GM12878 (cell line): ENCODE data around the gene SETBP1. TPM values are rescaled to one million over a fixed set of nuclear protein-coding genes. Genes with fewer than 3 reads are reported as not detected.

Experiments used
- ATAC-seq: fragments of 200-7000 bp; cut with Tn5 transposase; 3 replicates; pipeline ENCODE4 v1.9.1; 2020; ENCODE audit warnings: mild to moderate bottlenecking, moderate library complexity
- BruUV-seq: library from RNA; stranded (reverse); fragments of 400-500 nt; replicated peaks from 2 replicates; lab custom pipeline; 2021; lab: Mats Ljungman, UMichigan
- CTCF ChIA-PET: fragments of 300-600 bp; sonication (Branson Sonifier 250); formaldehyde crosslinking; extraction: SDS; loops from one replicate; lab custom pipeline; 2021; ENCODE audit warnings: inconsistent platforms; lab: Yijun Ruan, JAX
- POLR2A ChIA-PET: fragments of 350-600 bp; formaldehyde crosslinking; extraction: SDS; loops from one replicate; lab custom pipeline; 2021; ENCODE audit warnings: inconsistent platforms; lab: Charles Lee
- RAD21 ChIA-PET: fragments of 300-600 bp; sonication (Branson Sonifier 250); formaldehyde crosslinking; loops from one replicate; lab custom pipeline; 2023; ENCODE audit warnings: antibody characterized with exemption; ENCODE audit not compliant: unreplicated experiment; lab: Charles Lee
- SMC1A ChIA-PET: fragments of 300-600 bp; sonication (Branson Sonifier 250); formaldehyde crosslinking; loops from one replicate; lab custom pipeline; 2023; ENCODE audit not compliant: unreplicated experiment, uncharacterized antibody; lab: Charles Lee
- DNase-seq: peaks from one replicate; pipeline ENCODE4 v3.0.0-alpha.2; 2011; ENCODE audit warnings: low read depth, low spot score
- FAIRE-seq: peaks from 3 replicates; lab custom pipeline; 2011; peaks lifted over from hg19 to GRCh38; lab: Jason Lieb, UNC
- H2AFZ ChIP-seq: 2 replicates; pipeline ENCODE4 v1.6.0; 2011; ENCODE audit warnings: low read depth, low read length, control low read depth; ENCODE audit not compliant: control insufficient read depth
- H3K27ac ChIP-seq: 2 replicates; pipeline ENCODE4 v1.5.1; 2011; ENCODE audit warnings: control low read depth; ENCODE audit not compliant: control insufficient read depth, insufficient read depth
- H3K27me3 ChIP-seq, 2 experiments: replicated peaks in 1 of 2; 2 replicates each; pipeline versions ENCODE4 v1.6.0 to v1.6.1; 2011; ENCODE audit warnings: low read length in 1 of 2; ENCODE audit not compliant: control insufficient read depth in 2 of 2, insufficient read depth in 2 of 2
- H3K36me3 ChIP-seq, 2 experiments: 2 replicates each; pipeline ENCODE4 v1.5.1; 2011; ENCODE audit warnings: low read length in 1 of 2; ENCODE audit not compliant: control insufficient read depth in 2 of 2, insufficient read depth in 2 of 2
- H3K4me1 ChIP-seq: 2 replicates; pipeline ENCODE4 v1.6.1; 2011; ENCODE audit warnings: mild to moderate bottlenecking, low read length, moderate library complexity, mixed read lengths; ENCODE audit not compliant: control insufficient read depth, insufficient read depth
- H3K4me2 ChIP-seq: 2 replicates; pipeline ENCODE4 v1.6.0; 2011; ENCODE audit warnings: control low read depth; ENCODE audit not compliant: control insufficient read depth, insufficient read depth
- H3K4me3 ChIP-seq: fragments of 200-600 bp; sonication (generic); 2 replicates; pipeline ENCODE4 v1.5.1; 2016
- H3K79me2 ChIP-seq: 2 replicates; pipeline ENCODE4 v1.6.0; 2011; ENCODE audit warnings: low read length; ENCODE audit not compliant: control insufficient read depth, insufficient read depth
- H3K9ac ChIP-seq: 2 replicates; pipeline ENCODE4 v1.8.0; 2011; ENCODE audit warnings: low read length, control low read depth, mixed read lengths; ENCODE audit not compliant: control insufficient read depth, insufficient read depth
- H3K9me3 ChIP-seq: replicated peaks from 3 replicates; pipeline ENCODE4 v1.5.1; 2011; ENCODE audit warnings: mild to moderate bottlenecking, low read length; ENCODE audit not compliant: control insufficient read depth, insufficient read depth
- H4K20me1 ChIP-seq: 2 replicates; pipeline ENCODE4 v1.6.0; 2011; ENCODE audit not compliant: control insufficient read depth, insufficient read depth
- BACH1 ChIP-seq: fragments of 450-650 bp; IDR thresholded peaks from 2 replicates; pipeline ENCODE4 v1.6.1; 2017; ENCODE audit warnings: mild to moderate bottlenecking, borderline replicate concordance
- BHLHE40 ChIP-seq, 2 experiments: fragments of 450-650 bp in 1 of 2; IDR thresholded peaks; 2 replicates each; pipeline ENCODE4 v1.6.1; 2011 to 2017; ENCODE audit warnings: low read depth in 2 of 2, borderline replicate concordance in 1 of 2, improper control_type of control experiment in 1 of 2, low read length in 1 of 2, mild to moderate bottlenecking in 1 of 2
- BMI1 ChIP-seq: fragments of 450-650 bp; IDR thresholded peaks from 2 replicates; pipeline ENCODE4 v1.6.1; 2016; ENCODE audit warnings: mild to moderate bottlenecking, moderate library complexity, borderline replicate concordance
- CBFB ChIP-seq: IDR thresholded peaks from 2 replicates; pipeline ENCODE4 v1.6.1; 2016; ENCODE audit warnings: antibody characterized with exemption, low read depth
- EGR1 ChIP-seq, 2 experiments: IDR thresholded peaks; 1 replicate in 1 of 2; 2 replicates in 1 of 2; pipeline ENCODE4 v1.6.1; 2011 to 2012; ENCODE audit warnings: low read depth in 2 of 2, low read length in 2 of 2, borderline replicate concordance in 1 of 2, mild to moderate bottlenecking in 1 of 2, moderate library complexity in 1 of 2
- FOXM1 ChIP-seq: IDR thresholded peaks from 2 replicates; pipeline ENCODE4 v1.6.1; 2012; ENCODE audit warnings: low read depth, mild to moderate bottlenecking, inconsistent platforms, low read length, moderate library complexity
- MYC ChIP-seq: IDR thresholded peaks from 2 replicates; pipeline ENCODE4 v1.6.1; 2011; ENCODE audit warnings: mild to moderate bottlenecking, low read length, moderate library complexity, inconsistent platforms; ENCODE audit not compliant: insufficient read depth, insufficient replicate concordance, insufficient read length, severe bottlenecking
- NFYB ChIP-seq: IDR thresholded peaks from 2 replicates; pipeline ENCODE4 v1.6.1; 2011; ENCODE audit warnings: low read depth, mild to moderate bottlenecking, low read length, improper control_type of control experiment, moderate library complexity; ENCODE audit not compliant: insufficient read depth
- NKRF ChIP-seq: fragments of 450-650 bp; conservative IDR thresholded peaks from 2 replicates; pipeline ENCODE4 v1.6.1; 2017; ENCODE audit warnings: mild to moderate bottlenecking, moderate library complexity
- NRF1 ChIP-seq: conservative IDR thresholded peaks from 2 replicates; pipeline ENCODE4 v1.6.1; 2011; ENCODE audit warnings: mild to moderate bottlenecking, low read depth, low read length, improper control_type of control experiment
- POLR2A ChIP-seq: IDR thresholded peaks from 2 replicates; pipeline ENCODE4 v1.6.1; 2011; ENCODE audit warnings: low read depth, mild to moderate bottlenecking, low read length
- PRDM15 ChIP-seq: fragments of 450-650 bp; formaldehyde crosslinking; IDR thresholded peaks from 2 replicates; pipeline ENCODE4 v1.4.0; 2020; ENCODE audit warnings: mild to moderate bottlenecking, moderate library complexity
- SIX5 ChIP-seq: IDR thresholded peaks from 2 replicates; pipeline ENCODE4 v1.6.1; 2011; ENCODE audit warnings: mild to moderate bottlenecking, low read depth, low read length, moderate library complexity; ENCODE audit not compliant: severe bottlenecking
- SMARCA5 ChIP-seq: fragments of 450-650 bp; IDR thresholded peaks from 2 replicates; pipeline ENCODE4 v1.6.1; 2017; ENCODE audit warnings: mild to moderate bottlenecking
- SRF ChIP-seq, 2 experiments: IDR thresholded peaks; 2 replicates each; pipeline ENCODE4 v1.6.1; 2011; ENCODE audit warnings: low read depth in 2 of 2, low read length in 2 of 2, mild to moderate bottlenecking in 1 of 2, moderate library complexity in 1 of 2
- TBL1XR1 ChIP-seq: IDR thresholded peaks from 2 replicates; pipeline ENCODE4 v1.6.1; 2012; ENCODE audit warnings: low read depth, low read length, improper control_type of control experiment
- ZBTB33 ChIP-seq: fragments of 450-650 bp; IDR thresholded peaks from 2 replicates; pipeline ENCODE4 v1.6.1; 2017; ENCODE audit warnings: mild to moderate bottlenecking
- WGBS: methylation state at CpG from one replicate; pipeline ENCODE4 v1.1.6; 2016; ENCODE audit warnings: low lambda C conversion rate; ENCODE audit not compliant: insufficient replicate concordance, insufficient coverage; ENCODE audit errors: missing lambda C conversion rate; 5-methylcytosine and 5-hydroxymethylcytosine counted together
- in situ Hi-C: fragments of 300-500 bp; cut with MboI; formaldehyde crosslinking; loops from 9 replicates; pipeline ENCODE4 v1.14.3; 2018; ENCODE audit warnings: mixed read lengths
- intact Hi-C: fragments of 100-400 bp; cut with micrococcal nuclease; formaldehyde crosslinking; loops from one replicate; pipeline ENCODE4 v1.14.2; 2022; ENCODE audit not compliant: unreplicated experiment
- polyA plus RNA-seq, 11 experiments: library from polyadenylated mRNA; depleted of rRNA in 4 of 11; unstranded in 6 of 11; stranded (reverse) in 5 of 11; fragments of >200 nt; fragmentation: Nextera tagmentation in 4 of 11; fragmentation: Illumina TruSeq in 1 of 11; extraction: Ambion mirVana in 4 of 11; extraction: Trizol in 1 of 11; gene quantifications; 1 replicate in 1 of 11; 2 replicates in 10 of 11; pipeline versions ENCODE4 v1.2.1 to v1.2.3, GENCODE V29; 2011 to 2016; ENCODE audit warnings: inconsistent platforms in 2 of 11, missing spikeins in 2 of 11, low read depth in 1 of 11
- total RNA-seq, 4 experiments: library from RNA; depleted of rRNA in 3 of 4; stranded (reverse); fragments of >200 nt in 3 of 4; fragmentation: Illumina TruSeq in 1 of 4; extraction: Trizol in 1 of 4; gene quantifications; 2 replicates each; pipeline versions ENCODE4 v1.2.1 to v1.2.3, GENCODE V29; 2013 to 2021

Gene SETBP1
- total and polyA plus RNA-seq, 10 of the 15 experiments (the other 5 are each of a cell fraction or from before 2014, with no cell fraction given), result 0.99 to 29.7 (median 8.3) TPM

GRCh38 chr18:44685296-44685695 lies 4.6 kb downstream of the SETBP1 start:
- Histone ChIP-seq H2AFZ (no peak overlapping the region), H3K79me2 (peaks cover 22% of the 10 kb centered on the region), H3K4me3 (no peak overlapping the region), H3K9me3 (no peaks in the 10 kb centered on the region; the same call in 2 of the 3 replicates), H3K36me3 (peaks cover 0 to 2% of the 10 kb centered on the region in 2 experiments; a peak in 2 of 4 replicates), H4K20me1 (0 out of 2 replicates have a peak, but pooled peaks cover 5% of the 10 kb centered on the region), H3K4me2 (no peak overlapping the region), H3K4me1 (peaks cover 17% of the 10 kb centered on the region), H3K27me3 (0 out of 4 replicates have a peak, but pooled peaks cover 0 to 3% of the 10 kb centered on the region in 2 experiments), H3K9ac (no peak overlapping the region), H3K27ac (no peak overlapping the region)
- ChIA-PET CTCF (interaction anchor here (0.6 to 4.1 kb wide), 4 partner anchors 14 to 211 kb away, joined by 3 to 25 read pairs (median 4); no protein-coding TSS in a partner anchor), RAD21 (interaction anchor here (1.1 to 6.0 kb wide), 5 partner anchors 9 to 121 kb away, joined by 3 to 63 read pairs (median 5); no protein-coding TSS in a partner anchor), POLR2A (interaction anchor here (0.7 to 1.5 kb wide), 3 partner anchors 19 to 41 kb away, joined by 3 read pairs; no protein-coding TSS in a partner anchor), SMC1A (interaction anchor here (1.1 to 3.9 kb wide), 9 partner anchors 8 to 101 kb away, joined by 3 to 37 read pairs (median 6); no protein-coding TSS in a partner anchor)
- no TSS peak for BruUV-seq
- DNase-seq (no peak), FAIRE-seq (no peak), ATAC-seq (no peak)
- in situ Hi-C loops, result no loop called here
- intact Hi-C loops, result no loop called here
- WGBS, result 94% methylated on average over 6 of the region's 6 CpGs
- no peak for TF ChIP-seq NFYB
- no peak for TF ChIP-seq NRF1
- no peak for TF ChIP-seq TBL1XR1
- no peak for TF ChIP-seq FOXM1
- no peak for TF ChIP-seq BHLHE40 (IDR thresholded peaks at IDR 0.05; ENCODE audit: borderline replicate concordance in 1 of 2, low read depth in 2 of 2, low read length in 1 of 2)
- TF ChIP-seq MYC, result no peak
- no peak for TF ChIP-seq SMARCA5
- TF ChIP-seq CBFB, result no peak
- no peak for TF ChIP-seq EGR1 (IDR thresholded peaks at IDR 0.05; ENCODE audit: borderline replicate concordance in 1 of 2, low read depth in 2 of 2, low read length in 2 of 2)
- TF ChIP-seq POLR2A, result no peak
- TF ChIP-seq SRF (IDR thresholded peaks at IDR 0.05; ENCODE audit: low read depth in 2 of 2, low read length in 2 of 2), result no peak
- TF ChIP-seq NKRF, result no peak
- TF ChIP-seq PRDM15 (CRISPR knock-in tag), result no peak
- TF ChIP-seq SIX5, result no peak
- no peak for TF ChIP-seq BACH1
- no peak for TF ChIP-seq ZBTB33
- no peak for TF ChIP-seq BMI1
